Calu3 (cell line): ENCODE measurements around the gene STRADB. TPM values are rescaled to one million over a fixed set of nuclear protein-coding genes. Genes with fewer than 3 reads are reported as not detected.

Experiments used
- Bru-seq: library from RNA; stranded (reverse); fragments of 400-500 nt; gene quantifications from one replicate; lab custom pipeline; 2021; lab: Mats Ljungman, UMichigan
- BruChase-seq, 2 experiments: library from RNA; stranded (reverse); fragments of 400-500 nt; gene quantifications; one replicate each; lab custom pipeline; 2021; lab: Mats Ljungman, UMichigan
- BruUV-seq: library from RNA; stranded (reverse); fragments of 400-500 nt; replicated peaks from 2 replicates; lab custom pipeline; 2021; lab: Mats Ljungman, UMichigan
- CTCF ChIA-PET: fragments of 300-600 bp; sonication (Branson Sonifier 250); formaldehyde crosslinking; loops from one replicate; lab custom pipeline; 2022; ENCODE audit warnings: antibody characterized with exemption; lab: Charles Lee
- DNase-seq: peaks from one replicate; pipeline ENCODE4 v3.0.0; 2022
- H3K27ac Mint-ChIP-seq: one replicate; pipeline ENCODE4 v1.8.0; 2022; ENCODE audit warnings: mixed read lengths; ENCODE audit not compliant: unreplicated experiment
- H3K27me3 Mint-ChIP-seq: one replicate; pipeline ENCODE4 v1.8.0; 2022; ENCODE audit warnings: mixed read lengths; ENCODE audit not compliant: unreplicated experiment
- H3K36me3 Mint-ChIP-seq: one replicate; pipeline ENCODE4 v1.8.0; 2022; ENCODE audit warnings: mild to moderate bottlenecking, moderate library complexity, mixed read lengths; ENCODE audit not compliant: insufficient read depth, unreplicated experiment
- H3K4me1 Mint-ChIP-seq: one replicate; pipeline ENCODE4 v1.8.0; 2022; ENCODE audit warnings: mild to moderate bottlenecking, low read depth, mixed read lengths; ENCODE audit not compliant: unreplicated experiment
- H3K4me3 Mint-ChIP-seq: one replicate; pipeline ENCODE4 v1.8.0; 2022; ENCODE audit warnings: mild to moderate bottlenecking, low read depth, moderate library complexity, mixed read lengths; ENCODE audit not compliant: unreplicated experiment
- H3K9me3 Mint-ChIP-seq: one replicate; pipeline ENCODE4 v1.8.0; 2022; ENCODE audit warnings: low read depth, mixed read lengths; ENCODE audit not compliant: unreplicated experiment
- CTCF ChIP-seq: fragments of 200-600 bp; IDR thresholded peaks from one replicate; pipeline ENCODE4 v1.8.0; 2022; ENCODE audit warnings: antibody characterized with exemption; ENCODE audit not compliant: unreplicated experiment
- intact Hi-C: fragments of 100-400 bp; cut with micrococcal nuclease; formaldehyde crosslinking; loops from one replicate; pipeline ENCODE4 v1.10.0; 2022; ENCODE audit not compliant: unreplicated experiment
- long read RNA-seq: library from polyadenylated mRNA; stranded (forward); transcript quantifications from one replicate; pipeline ENCODE4 v2.0.0, GENCODE V29; 2022
- total RNA-seq: library from RNA; stranded (reverse); gene quantifications from 2 replicates; pipeline ENCODE4 v1.2.3, GENCODE V29; 2022

The STRADB gene
- total RNA-seq, result 19.0 and 19.8 TPM in 2 replicates
- percentile 59 among the genes with signal in this experiment for Bru-seq, nascent RNA
- percentile 55 among the genes with signal in this experiment for BruChase-seq, experiment 1, labeled RNA remaining after a 6-hour chase
- BruChase-seq, experiment 2, labeled RNA remaining after a 2-hour chase, result percentile 56 among the genes with signal in this experiment
- long read RNA-seq, transcript STRADB-201 (12 exons, 2,293 nt), result major isoform, 26 of 39 reads
- long read RNA-seq, partial matches to known transcripts, result 3 of 39 reads
- long read RNA-seq, other reads (novel, unspliced or antisense), result 10 of 39 reads

GRCh38 chr2:201451292-201452057 lies at the start of gene STRADB, which contains the start of gene TRAK2:
Gene STRADB (plus strand): TSS chr2:201451740. CDS start chr2:201454841, 3,101 bp downstream.
Gene TRAK2 (minus strand): TSS chr2:201451458. CDS start chr2:201420507, 30,951 bp downstream.
- intact Hi-C loops, result no loop called here
- BruUV-seq, result no TSS peak

GRCh38 chr2:201401815-201402214 lies 49.7 kb upstream of the STRADB start:
- intact Hi-C loops, result no loop called here
- no peak overlapping the region for H3K4me3 Mint-ChIP-seq
- TF ChIP-seq CTCF, result no peak
- peaks cover 41% of the 10 kb centered on the region for H3K4me1 Mint-ChIP-seq
- H3K27ac Mint-ChIP-seq, result no peak overlapping the region
- no peaks in the 10 kb centered on the region for H3K9me3 Mint-ChIP-seq
- no peaks in the 10 kb centered on the region for H3K27me3 Mint-ChIP-seq
- BruUV-seq, result no TSS peak
- peaks cover 13% of the 10 kb centered on the region for H3K36me3 Mint-ChIP-seq
- no peak for DNase-seq
- CTCF ChIA-PET, result no interaction called here

More at GRCh38 chr2:201451292-201452057, at the start of gene STRADB, which contains the start of gene TRAK2:
- peak; percentile 25 for TF ChIP-seq CTCF
- Mint-ChIP-seq H3K4me1 (peaks cover 29% of the 10 kb centered on the region), H3K27me3 (no peaks in the 10 kb centered on the region), H3K27ac (peak within 1 kb of the TSS; percentile 70), H3K4me3 (peak within 1 kb of the TSS; percentile 100), H3K9me3 (no peaks in the 10 kb centered on the region), H3K36me3 (peaks cover 31% of the 10 kb centered on the region)
- CTCF ChIA-PET, result interaction anchor here (0.6 to 1.8 kb wide), 8 partner anchors 11 to 289 kb away, joined by 3 to 13 read pairs (median 5); no protein-coding TSS in a partner anchor
- DNase-seq, result peak; percentile 93

- H3K4me3 Mint-ChIP-seq, result no peak overlapping the region
- CTCF ChIA-PET, result no interaction called here
- peaks cover 17% of the 10 kb centered on the region for H3K36me3 Mint-ChIP-seq
- no peak for DNase-seq
- BruUV-seq, result no TSS peak
- H3K4me1 Mint-ChIP-seq, result peaks cover 41% of the 10 kb centered on the region
- intact Hi-C loops, result no loop called here
- TF ChIP-seq CTCF, result no peak
- peak overlapping the region; percentile 77 for H3K27ac Mint-ChIP-seq
- H3K9me3 Mint-ChIP-seq, result no peaks in the 10 kb centered on the region
- H3K27me3 Mint-ChIP-seq, result no peaks in the 10 kb centered on the region
Measured at GRCh38 chr2:201402651-201403562, 48.6 kb upstream of the STRADB start.

- H3K27ac Mint-ChIP-seq, result peak overlapping the region; percentile 65
- CTCF ChIA-PET, result interaction anchor here (0.5 to 1.5 kb wide), 2 partner anchors 49 to 131 kb away, joined by 3 to 4 read pairs; no protein-coding TSS in a partner anchor
Measured at GRCh38 chr2:201403880-201404279, 47.7 kb upstream of the STRADB start.

More at GRCh38 chr2:201403880-201404279, 47.7 kb upstream of the STRADB start:
- Mint-ChIP-seq H3K27me3 (no peaks in the 10 kb centered on the region), H3K4me3 (peak overlapping the region; percentile 39), H3K4me1 (peaks cover 47% of the 10 kb centered on the region), H3K36me3 (peaks cover 17% of the 10 kb centered on the region), H3K9me3 (no peaks in the 10 kb centered on the region)
- no peak for DNase-seq
- no TSS peak for BruUV-seq
- intact Hi-C loops, result no loop called here
- TF ChIP-seq CTCF, result no peak
